ENCODE results near the gene SLC26A3. TPM values are rescaled to one million over a fixed set of nuclear protein-coding genes. Genes with fewer than 3 reads are reported as not detected.
A peak's percentile ranks its signal among the peaks of the same experiment; 100 is the strongest.

SLC26A3 gene
- total RNA-seq, 1 donor from 2014 or later = not detected

- FAIRE-seq (no peak), DNase-seq (ENCODE audit: low read depth) (no peak)
- TF ChIP-seq, protein P1, sequence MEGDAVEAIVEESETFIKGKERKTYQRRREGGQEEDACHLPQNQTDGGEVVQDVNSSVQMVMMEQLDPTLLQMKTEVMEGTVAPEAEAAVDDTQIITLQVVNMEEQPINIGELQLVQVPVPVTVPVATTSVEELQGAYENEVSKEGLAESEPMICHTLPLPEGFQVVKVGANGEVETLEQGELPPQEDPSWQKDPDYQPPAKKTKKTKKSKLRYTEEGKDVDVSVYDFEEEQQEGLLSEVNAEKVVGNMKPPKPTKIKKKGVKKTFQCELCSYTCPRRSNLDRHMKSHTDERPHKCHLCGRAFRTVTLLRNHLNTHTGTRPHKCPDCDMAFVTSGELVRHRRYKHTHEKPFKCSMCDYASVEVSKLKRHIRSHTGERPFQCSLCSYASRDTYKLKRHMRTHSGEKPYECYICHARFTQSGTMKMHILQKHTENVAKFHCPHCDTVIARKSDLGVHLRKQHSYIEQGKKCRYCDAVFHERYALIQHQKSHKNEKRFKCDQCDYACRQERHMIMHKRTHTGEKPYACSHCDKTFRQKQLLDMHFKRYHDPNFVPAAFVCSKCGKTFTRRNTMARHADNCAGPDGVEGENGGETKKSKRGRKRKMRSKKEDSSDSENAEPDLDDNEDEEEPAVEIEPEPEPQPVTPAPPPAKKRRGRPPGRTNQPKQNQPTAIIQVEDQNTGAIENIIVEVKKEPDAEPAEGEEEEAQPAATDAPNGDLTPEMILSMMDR (IDR thresholded peaks at IDR 0.05; ENCODE audit: insufficient read depth, low read length, severe bottlenecking) = no peak
These were observed 35.6 kb downstream of the SLC26A3 start for GRCh38 chr7:107767391-107767790.

DNA sequence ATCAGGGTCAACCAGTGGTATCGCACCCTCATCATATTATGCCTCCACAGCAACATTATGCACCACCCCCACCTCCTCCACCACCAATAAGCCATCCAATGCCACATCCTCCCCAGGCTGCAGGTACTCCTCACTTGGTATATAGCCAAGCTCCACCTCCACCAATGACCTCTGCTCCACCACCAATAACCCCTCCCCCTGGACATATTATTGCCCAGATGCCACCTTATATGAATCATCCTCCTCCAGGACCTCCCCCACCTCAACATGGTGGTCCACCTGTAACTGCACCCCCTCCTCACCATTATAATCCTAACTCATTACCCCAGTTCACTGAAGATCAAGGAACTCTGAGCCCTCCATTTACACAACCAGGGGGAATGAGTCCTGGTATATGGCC lies 44.4 kb downstream of the SLC26A3 start:
- TF ChIP-seq, protein P1 (IDR thresholded peaks at IDR 0.05; ENCODE audit: insufficient read depth, low read length, severe bottlenecking) = no peak
- Histone ChIP-seq H3K27me3 (ENCODE audit: control insufficient read depth, insufficient read depth, low read length) (no peaks in the 10 kb centered on the region), H3K4me3 (ENCODE audit: low read depth, low read length) (no peak overlapping the region), H3K36me3 (ENCODE audit: control insufficient read depth, insufficient read depth, low read length) (peaks cover 3% of the 10 kb centered on the region)
- no peak for DNase-seq (ENCODE audit: low read depth)
- FAIRE-seq = no peak

More at GRCh38 chr7:107767391-107767790, 35.6 kb downstream of the SLC26A3 start:
- Histone ChIP-seq H3K27me3 (ENCODE audit: control insufficient read depth, insufficient read depth, low read length) (no peaks in the 10 kb centered on the region), H3K36me3 (ENCODE audit: control insufficient read depth, insufficient read depth, low read length) (no peaks in the 10 kb centered on the region), H3K4me3 (ENCODE audit: low read depth, low read length) (no peak overlapping the region)

DNA sequence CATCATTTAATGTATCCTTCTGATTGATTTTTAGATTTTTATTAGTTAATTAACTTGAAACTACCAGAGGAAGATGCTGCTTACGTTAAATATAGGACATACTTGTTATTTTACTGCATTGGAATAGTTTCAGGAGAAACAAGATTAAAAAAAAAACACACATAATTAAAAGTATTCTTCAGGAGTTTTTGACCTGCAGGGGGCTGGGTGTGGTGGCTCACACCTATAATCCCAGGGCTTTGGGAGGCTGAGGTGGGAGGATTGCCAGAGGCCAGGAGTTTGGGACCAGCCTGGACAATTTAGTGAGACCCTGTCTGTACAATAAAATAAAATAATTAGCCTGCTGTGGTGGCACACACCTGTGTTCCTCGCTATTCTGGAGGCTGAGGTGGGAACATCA lies 48.4 kb downstream of the SLC26A3 start:
- peaks cover 9% of the 10 kb centered on the region for H3K36me3 ChIP-seq (ENCODE audit: control insufficient read depth, insufficient read depth, low read length)
- H3K27me3 ChIP-seq (ENCODE audit: control insufficient read depth, insufficient read depth, low read length) = no peaks in the 10 kb centered on the region
- DNase-seq (ENCODE audit: low read depth) (no peak), FAIRE-seq (no peak)
- TF ChIP-seq, protein P1 (IDR thresholded peaks at IDR 0.05; ENCODE audit: insufficient read depth, low read length, severe bottlenecking) = no peak
- H3K4me3 ChIP-seq (ENCODE audit: low read depth, low read length) = no peak overlapping the region

- FAIRE-seq (no peak), DNase-seq (ENCODE audit: low read depth) (no peak)
- Histone ChIP-seq H3K36me3 (ENCODE audit: control insufficient read depth, insufficient read depth, low read length) (peaks cover 9% of the 10 kb centered on the region), H3K27me3 (ENCODE audit: control insufficient read depth, insufficient read depth, low read length) (no peaks in the 10 kb centered on the region), H3K4me3 (ENCODE audit: low read depth, low read length) (no peak overlapping the region)
- TF ChIP-seq, protein P1 (IDR thresholded peaks at IDR 0.05; ENCODE audit: insufficient read depth, low read length, severe bottlenecking) = no peak
These were observed 51.9 kb downstream of the SLC26A3 start for GRCh38 chr7:107751113-107751512.

- Histone ChIP-seq H3K36me3 (ENCODE audit: control insufficient read depth, insufficient read depth, low read length) (peaks cover 4% of the 10 kb centered on the region), H3K27me3 (ENCODE audit: control insufficient read depth, insufficient read depth, low read length) (no peaks in the 10 kb centered on the region), H3K4me3 (ENCODE audit: low read depth, low read length) (no peak overlapping the region)
- DNase-seq (ENCODE audit: low read depth) (no peak), FAIRE-seq (no peak)
- TF ChIP-seq, protein P1 (IDR thresholded peaks at IDR 0.05; ENCODE audit: insufficient read depth, low read length, severe bottlenecking) = no peak
These were observed 57.0 kb downstream of the SLC26A3 start for GRCh38 chr7:107746006-107746405.

DNA sequence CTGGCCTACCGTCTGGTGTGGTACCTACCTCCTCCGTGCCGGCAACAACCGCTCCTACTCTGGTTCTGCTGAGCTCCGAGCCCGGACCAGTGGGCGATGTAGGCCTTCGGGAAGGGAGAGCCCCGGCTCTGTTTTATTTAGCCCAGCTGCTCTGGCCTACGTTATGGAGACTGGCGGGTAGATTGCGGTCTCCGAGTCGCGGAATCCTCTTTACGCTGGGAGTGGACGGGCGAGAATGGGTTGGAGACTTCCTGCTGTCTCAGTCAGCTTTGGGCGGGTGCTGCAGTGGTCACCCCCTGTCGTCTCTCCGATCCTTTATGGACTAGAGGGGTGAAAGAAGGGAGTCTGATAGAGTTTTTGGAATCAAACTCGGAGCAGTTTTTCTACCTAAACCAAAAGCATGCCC lies 58.7 kb downstream of the SLC26A3 start:
- no peak for DNase-seq (ENCODE audit: low read depth)
- TF ChIP-seq, protein P1 (IDR thresholded peaks at IDR 0.05; ENCODE audit: insufficient read depth, low read length, severe bottlenecking) = no peak
- FAIRE-seq = no peak
- Histone ChIP-seq H3K27me3 (ENCODE audit: control insufficient read depth, insufficient read depth, low read length) (no peaks in the 10 kb centered on the region), H3K4me3 (ENCODE audit: low read depth, low read length) (peak overlapping the region; percentile 76), H3K36me3 (ENCODE audit: control insufficient read depth, insufficient read depth, low read length) (peaks cover 2% of the 10 kb centered on the region)

All from bronchial epithelial cell (primary cell).